NCI-H345 treated with DMSO at 0.1 percent for 48 hours (cell line): ENCODE results near the gene FGD2.
"Not testable (repeated sequence)": the region's sequence is repeated elsewhere in the genome, so short reads cannot be mapped to it uniquely, and the experiment has no call there.

Experiments used
- DNase-seq: peaks from one replicate; lab custom pipeline; 2025; ENCODE audit not compliant: unreplicated experiment; lab: John Stamatoyannopoulos, UW

The FGD2 gene

GRCh38 chr6:37038292-37039198 is 33.1 kb downstream of the FGD2 start:
- no peak for DNase-seq

GRCh38 chr6:37039958-37040357 is 34.5 kb downstream of the FGD2 start:
- no peak for DNase-seq

GRCh38 chr6:37041521-37041920 is 36.1 kb downstream of the FGD2 start:
- DNase-seq = no peak

GRCh38 chr6:37042150-37042549 is 36.7 kb downstream of the FGD2 start:
- DNase-seq = no peak

- not testable (repeated sequence) for DNase-seq
Observed at GRCh38 chr6:37043091-37043490, 37.6 kb downstream of the FGD2 start.

- no peak for DNase-seq
Observed at GRCh38 chr6:37047346-37047688, 41.9 kb downstream of the FGD2 start.

- DNase-seq = no peak
Observed at GRCh38 chr6:37047689-37048402, 42.4 kb downstream of the FGD2 start.

- DNase-seq = no peak
Observed at GRCh38 chr6:37048403-37048850, 43.0 kb downstream of the FGD2 start.

- DNase-seq = no peak
Observed at GRCh38 chr6:37048851-37049757, 43.6 kb downstream of the FGD2 start.

- no peak for DNase-seq
Observed at GRCh38 chr6:37049758-37050044, 44.2 kb downstream of the FGD2 start.

GRCh38 chr6:37050045-37050853 is 44.8 kb downstream of the FGD2 start:
- DNase-seq = no peak

GRCh38 chr6:37050854-37051137 is 45.3 kb downstream of the FGD2 start:
- DNase-seq = no peak

- DNase-seq = peak; percentile 46
Observed at GRCh38 chr6:37051138-37052026, 45.9 kb downstream of the FGD2 start.

- DNase-seq = no peak
Observed at GRCh38 chr6:37052027-37052628, 46.7 kb downstream of the FGD2 start.

- DNase-seq = no peak
Observed at GRCh38 chr6:37053683-37054082, 48.2 kb downstream of the FGD2 start.

GRCh38 chr6:37054171-37054570 is 48.7 kb downstream of the FGD2 start:
- no peak for DNase-seq

- DNase-seq = no peak
Observed at GRCh38 chr6:37054580-37054979, 49.1 kb downstream of the FGD2 start.

GRCh38 chr6:37056112-37056403 is 50.6 kb downstream of the FGD2 start:
- no peak for DNase-seq

- no peak for DNase-seq
Observed at GRCh38 chr6:37056439-37057127, 51.1 kb downstream of the FGD2 start.
